Measurements from ENCODE around the gene RAPGEF4. TPM values are rescaled to one million over a fixed set of nuclear protein-coding genes. Genes with fewer than 3 reads are reported as not detected.

RAPGEF4 gene
- total RNA-seq, 1 donor from 2014 or later: 0.91 TPM

DNA sequence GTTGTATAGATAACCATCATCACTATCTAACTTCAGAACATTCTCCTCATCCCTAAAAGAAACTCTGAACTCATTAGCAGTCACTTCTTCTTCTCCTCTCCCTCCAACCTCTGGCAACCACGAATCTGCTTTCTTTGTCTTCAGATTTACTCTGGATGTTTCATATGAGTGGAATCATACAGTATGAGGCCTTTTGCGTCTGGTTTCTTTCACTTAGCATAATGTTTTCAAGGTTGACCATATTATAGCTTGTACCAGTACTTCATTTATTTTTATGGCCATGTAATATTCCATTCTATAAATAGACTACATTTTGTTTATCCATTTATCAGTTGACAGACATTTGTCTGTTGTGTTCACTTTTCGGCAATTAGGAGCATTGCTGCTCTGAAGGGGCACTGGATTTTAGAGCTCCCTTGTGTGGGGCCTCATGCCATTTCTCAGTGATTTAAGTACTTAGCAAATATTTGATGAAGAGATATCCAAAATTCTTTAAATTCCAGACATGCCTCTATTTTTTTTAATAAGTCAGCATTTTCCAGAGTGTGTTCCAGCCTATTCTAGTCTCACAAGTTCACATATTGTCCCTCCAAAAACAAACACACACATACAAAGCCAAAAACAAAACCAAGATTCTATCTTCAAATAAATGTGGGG lies 317.5 kb downstream of the RAPGEF4 start:
- H3K4me1 Mint-ChIP-seq (ENCODE audit: low read depth): peaks cover 14% of the 10 kb centered on the region
- intact Hi-C loops (cut with micrococcal nuclease): no loop called here
- DNase-seq (ENCODE audit: low spot score): no peak
- H3K9me3 Mint-ChIP-seq: no peaks in the 10 kb centered on the region
- no peak overlapping the region for H3K27ac Mint-ChIP-seq
- no peaks in the 10 kb centered on the region for H3K36me3 Mint-ChIP-seq (ENCODE audit: low read depth)
- no peak overlapping the region for H3K4me3 Mint-ChIP-seq (ENCODE audit: low read depth)
- peaks cover 46% of the 10 kb centered on the region for H3K27me3 Mint-ChIP-seq (ENCODE audit: low read depth)

DNA sequence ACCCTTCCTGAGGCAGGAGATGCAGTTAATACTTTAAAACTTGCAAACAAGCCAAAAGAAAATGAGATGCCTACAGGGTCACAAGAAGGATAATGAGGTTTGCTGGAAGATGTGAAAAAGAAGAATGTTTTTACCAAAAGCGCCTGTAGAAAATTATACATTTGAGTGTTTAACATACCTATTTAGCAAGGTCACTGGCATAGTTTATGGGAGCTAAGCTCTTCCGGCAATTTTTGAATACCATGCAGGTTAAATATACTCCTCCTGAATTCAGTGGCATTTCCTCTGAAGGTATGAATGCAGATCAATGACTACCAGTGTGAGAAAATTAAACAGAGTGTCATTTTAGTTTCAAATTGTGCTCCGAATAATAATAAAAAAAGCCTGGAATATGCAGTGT lies 318.8 kb downstream of the RAPGEF4 start:
- Mint-ChIP-seq H3K27ac (no peak overlapping the region), H3K4me3 (ENCODE audit: low read depth) (no peak overlapping the region), H3K4me1 (ENCODE audit: low read depth) (peaks cover 3% of the 10 kb centered on the region), H3K9me3 (no peaks in the 10 kb centered on the region), H3K27me3 (ENCODE audit: low read depth) (peaks cover 50% of the 10 kb centered on the region), H3K36me3 (ENCODE audit: low read depth) (no peaks in the 10 kb centered on the region)
- intact Hi-C loops (cut with micrococcal nuclease): no loop called here
- DNase-seq (ENCODE audit: low spot score): no peak

DNA sequence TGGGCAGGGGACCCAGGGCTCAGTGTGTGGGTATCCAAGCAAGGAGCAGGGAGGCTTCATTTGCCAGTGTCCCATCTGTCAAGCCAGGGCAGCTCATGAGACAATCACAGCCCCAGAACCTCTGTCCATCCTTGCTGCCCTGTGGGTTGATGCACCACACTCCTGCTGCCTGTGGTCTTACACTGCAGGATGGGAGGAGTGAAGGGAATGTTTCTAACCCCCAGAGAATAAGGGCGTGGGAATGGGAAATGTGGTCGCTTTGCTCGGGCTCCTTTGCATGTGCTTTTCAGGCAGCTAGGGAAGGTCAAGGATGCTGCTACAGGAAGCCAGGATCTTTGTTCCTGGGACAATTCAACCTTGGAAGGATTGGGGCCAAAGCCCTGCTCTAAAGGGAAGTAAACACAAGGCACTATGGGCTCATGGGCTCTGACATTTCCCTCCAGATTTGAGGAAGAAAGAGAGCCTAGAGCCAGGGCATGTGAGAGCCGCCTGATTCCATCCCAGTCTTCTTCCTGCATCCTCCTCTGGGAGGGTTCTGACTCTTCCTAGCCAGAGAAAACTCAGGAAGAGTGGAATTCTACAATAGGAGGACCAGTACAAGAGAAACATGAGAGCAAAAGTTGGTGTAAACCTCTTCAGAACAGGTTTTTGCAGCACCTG lies 321.2 kb downstream of the RAPGEF4 start:
- DNase-seq (ENCODE audit: low spot score): no peak
- Mint-ChIP-seq H3K36me3 (ENCODE audit: low read depth) (no peaks in the 10 kb centered on the region), H3K4me1 (ENCODE audit: low read depth) (no peaks in the 10 kb centered on the region), H3K9me3 (no peaks in the 10 kb centered on the region), H3K4me3 (ENCODE audit: low read depth) (no peak overlapping the region), H3K27ac (no peak overlapping the region), H3K27me3 (ENCODE audit: low read depth) (peaks cover 51% of the 10 kb centered on the region)
- intact Hi-C loops (cut with micrococcal nuclease): no loop called here

DNA sequence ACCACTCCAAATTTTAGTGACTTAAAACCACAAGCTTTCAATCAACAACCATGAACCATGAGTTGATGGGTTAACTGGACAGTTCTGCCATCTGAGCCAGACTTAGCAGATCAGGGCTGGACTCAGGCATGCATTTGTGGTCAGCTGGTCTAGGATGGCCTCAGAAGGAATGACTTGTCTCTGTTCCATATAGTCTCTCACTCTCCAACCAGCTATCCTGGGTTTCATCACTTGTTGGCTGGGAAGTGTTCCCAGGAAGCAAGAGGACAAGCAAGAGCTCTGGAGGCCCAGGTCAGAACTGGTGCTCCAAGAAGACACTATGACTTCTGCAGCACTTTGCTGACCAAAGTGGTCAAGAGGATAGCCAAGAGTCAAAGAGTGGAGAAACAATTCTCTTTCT lies 322.5 kb downstream of the RAPGEF4 start:
- Mint-ChIP-seq H3K27me3 (ENCODE audit: low read depth) (peaks cover 49% of the 10 kb centered on the region), H3K27ac (no peak overlapping the region), H3K9me3 (no peaks in the 10 kb centered on the region), H3K36me3 (ENCODE audit: low read depth) (no peaks in the 10 kb centered on the region), H3K4me1 (ENCODE audit: low read depth) (no peaks in the 10 kb centered on the region), H3K4me3 (ENCODE audit: low read depth) (no peak overlapping the region)
- intact Hi-C loops (cut with micrococcal nuclease): no loop called here
- no peak for DNase-seq (ENCODE audit: low spot score)

DNA sequence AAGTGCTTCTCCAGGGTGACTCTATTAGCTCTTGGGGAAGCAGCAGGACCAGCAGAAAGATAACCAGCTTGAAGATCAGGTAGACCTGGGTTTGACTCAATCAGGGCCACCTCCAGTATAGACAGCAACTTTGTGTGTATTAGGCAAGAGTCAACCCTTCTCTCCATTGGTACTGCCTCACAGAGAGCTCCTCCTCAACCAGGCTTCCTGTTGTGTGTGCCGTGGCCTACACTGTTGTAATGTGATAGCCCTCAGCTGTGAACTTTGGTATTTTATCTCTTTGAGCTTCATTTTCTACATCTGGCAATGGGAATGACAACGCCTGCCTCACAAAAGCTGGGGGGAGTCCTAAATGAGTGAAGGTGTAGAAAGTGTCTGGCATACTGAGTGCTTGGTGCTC lies 323.0 kb downstream of the RAPGEF4 start:
- H3K4me1 Mint-ChIP-seq (ENCODE audit: low read depth): no peaks in the 10 kb centered on the region
- H3K27ac Mint-ChIP-seq: no peak overlapping the region
- no peak for DNase-seq (ENCODE audit: low spot score)
- H3K9me3 Mint-ChIP-seq: no peaks in the 10 kb centered on the region
- intact Hi-C loops (cut with micrococcal nuclease): no loop called here
- peaks cover 44% of the 10 kb centered on the region for H3K27me3 Mint-ChIP-seq (ENCODE audit: low read depth)
- no peaks in the 10 kb centered on the region for H3K36me3 Mint-ChIP-seq (ENCODE audit: low read depth)
- no peak overlapping the region for H3K4me3 Mint-ChIP-seq (ENCODE audit: low read depth)

DNA sequence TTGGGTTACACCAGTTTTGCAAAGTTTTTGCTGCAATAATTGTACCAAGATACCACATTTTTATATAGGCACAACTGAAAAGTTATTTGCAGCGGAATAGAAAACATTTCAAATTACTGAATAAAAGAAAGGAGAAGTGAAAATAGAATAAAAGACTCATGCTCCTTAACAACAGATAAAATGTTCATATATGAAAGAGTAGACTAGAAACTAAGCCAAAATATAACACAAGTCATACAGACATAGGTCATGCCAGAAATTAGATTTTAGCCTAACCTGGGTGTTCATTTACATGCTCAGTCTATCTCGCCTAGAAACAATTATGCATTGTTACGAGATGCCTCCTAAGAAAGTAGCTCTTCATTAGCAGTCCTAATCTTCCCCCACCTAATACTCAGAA lies 323.6 kb downstream of the RAPGEF4 start:
- Mint-ChIP-seq H3K27ac (no peak overlapping the region), H3K4me1 (ENCODE audit: low read depth) (no peaks in the 10 kb centered on the region), H3K36me3 (ENCODE audit: low read depth) (no peaks in the 10 kb centered on the region), H3K9me3 (no peaks in the 10 kb centered on the region), H3K4me3 (ENCODE audit: low read depth) (no peak overlapping the region), H3K27me3 (ENCODE audit: low read depth) (peaks cover 47% of the 10 kb centered on the region)
- intact Hi-C loops (cut with micrococcal nuclease): no loop called here
- no peak for DNase-seq (ENCODE audit: low spot score)

DNA sequence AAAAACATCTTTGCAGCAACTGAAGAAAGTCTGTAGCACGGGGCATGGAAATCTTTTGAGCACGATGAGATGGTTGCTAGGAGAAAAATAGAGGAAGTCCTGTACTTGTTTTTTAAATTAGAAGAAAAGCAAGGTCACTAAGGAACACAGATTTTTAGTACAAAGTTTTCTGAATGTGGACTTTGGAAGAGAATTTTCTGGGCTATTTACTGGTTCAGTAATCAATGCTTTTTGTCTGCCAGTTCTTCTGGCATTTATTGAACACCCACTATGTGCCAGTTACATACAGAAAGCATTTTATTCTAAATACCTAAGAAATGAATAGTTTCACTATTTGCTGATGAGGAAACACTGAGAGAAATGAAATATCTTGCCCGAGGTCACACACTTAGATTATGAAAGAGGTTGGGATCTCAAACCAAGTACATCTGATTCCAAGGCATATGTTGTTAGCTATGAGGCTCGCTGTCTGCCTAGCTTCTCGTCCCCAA lies 324.4 kb downstream of the RAPGEF4 start:
- Mint-ChIP-seq H3K9me3 (no peaks in the 10 kb centered on the region), H3K36me3 (ENCODE audit: low read depth) (no peaks in the 10 kb centered on the region), H3K4me3 (ENCODE audit: low read depth) (no peak overlapping the region), H3K27ac (no peak overlapping the region), H3K27me3 (ENCODE audit: low read depth) (peaks cover 44% of the 10 kb centered on the region), H3K4me1 (ENCODE audit: low read depth) (no peaks in the 10 kb centered on the region)
- intact Hi-C loops (cut with micrococcal nuclease): no loop called here
- no peak for DNase-seq (ENCODE audit: low spot score)

DNA sequence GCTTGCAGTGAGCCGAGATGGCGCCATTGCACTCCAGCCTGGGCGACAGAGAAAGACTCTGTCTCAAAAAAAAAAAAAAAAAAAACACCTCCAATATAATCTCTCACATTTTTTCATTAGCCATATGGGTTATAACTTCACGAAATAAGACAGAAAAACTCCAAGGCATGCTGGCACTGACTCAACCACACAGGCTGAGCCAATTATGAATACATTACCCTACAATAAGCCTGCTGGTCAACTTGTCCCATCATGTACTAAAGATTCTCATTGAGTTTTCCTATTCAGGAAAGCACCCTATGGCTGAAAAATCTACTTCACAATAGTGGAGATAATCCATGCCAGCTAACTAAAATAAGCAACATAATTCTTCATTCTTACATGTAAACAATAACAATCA lies 327.2 kb downstream of the RAPGEF4 start:
- H3K9me3 Mint-ChIP-seq: no peaks in the 10 kb centered on the region
- no peak for DNase-seq (ENCODE audit: low spot score)
- H3K4me3 Mint-ChIP-seq (ENCODE audit: low read depth): no peak overlapping the region
- H3K27me3 Mint-ChIP-seq (ENCODE audit: low read depth): peaks cover 44% of the 10 kb centered on the region
- intact Hi-C loops (cut with micrococcal nuclease): no loop called here
- no peak overlapping the region for H3K27ac Mint-ChIP-seq
- H3K36me3 Mint-ChIP-seq (ENCODE audit: low read depth): no peaks in the 10 kb centered on the region
- H3K4me1 Mint-ChIP-seq (ENCODE audit: low read depth): no peaks in the 10 kb centered on the region

DNA sequence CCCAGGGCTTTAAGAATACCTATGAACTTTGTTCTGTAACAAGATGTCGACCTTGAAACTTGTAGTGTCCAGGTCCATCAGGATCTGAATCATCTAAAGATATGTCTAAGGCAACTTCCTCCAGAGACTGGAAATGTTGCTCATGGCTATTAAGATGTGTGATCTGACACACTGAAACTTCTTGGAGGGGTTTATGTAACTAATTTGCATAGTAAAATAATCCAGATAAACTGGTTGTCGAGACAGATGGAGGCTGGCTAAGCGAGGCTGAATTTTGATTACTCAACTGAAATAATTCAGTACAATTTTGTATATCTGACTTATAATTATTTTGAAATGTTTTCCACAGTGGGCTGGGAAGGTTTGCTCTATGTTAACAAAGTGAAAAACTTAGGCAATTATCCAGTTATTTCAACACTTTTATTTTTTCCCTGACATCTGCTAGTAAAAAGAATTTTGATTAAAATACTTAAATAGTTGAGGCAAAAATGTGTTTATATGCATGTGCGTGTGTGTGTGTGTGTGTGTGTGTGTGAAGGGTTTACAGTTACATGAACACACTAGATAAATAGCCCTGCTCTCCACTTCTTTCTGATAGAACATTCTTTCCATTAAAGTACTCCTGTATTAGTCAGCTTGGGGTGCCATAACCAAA lies 328.6 kb downstream of the RAPGEF4 start:
- Mint-ChIP-seq H3K4me1 (ENCODE audit: low read depth) (no peaks in the 10 kb centered on the region), H3K9me3 (no peaks in the 10 kb centered on the region), H3K27ac (no peak overlapping the region), H3K36me3 (ENCODE audit: low read depth) (no peaks in the 10 kb centered on the region), H3K4me3 (ENCODE audit: low read depth) (no peak overlapping the region), H3K27me3 (ENCODE audit: low read depth) (peaks cover 45% of the 10 kb centered on the region)
- intact Hi-C loops (cut with micrococcal nuclease): no loop called here
- DNase-seq (ENCODE audit: low spot score): no peak

DNA sequence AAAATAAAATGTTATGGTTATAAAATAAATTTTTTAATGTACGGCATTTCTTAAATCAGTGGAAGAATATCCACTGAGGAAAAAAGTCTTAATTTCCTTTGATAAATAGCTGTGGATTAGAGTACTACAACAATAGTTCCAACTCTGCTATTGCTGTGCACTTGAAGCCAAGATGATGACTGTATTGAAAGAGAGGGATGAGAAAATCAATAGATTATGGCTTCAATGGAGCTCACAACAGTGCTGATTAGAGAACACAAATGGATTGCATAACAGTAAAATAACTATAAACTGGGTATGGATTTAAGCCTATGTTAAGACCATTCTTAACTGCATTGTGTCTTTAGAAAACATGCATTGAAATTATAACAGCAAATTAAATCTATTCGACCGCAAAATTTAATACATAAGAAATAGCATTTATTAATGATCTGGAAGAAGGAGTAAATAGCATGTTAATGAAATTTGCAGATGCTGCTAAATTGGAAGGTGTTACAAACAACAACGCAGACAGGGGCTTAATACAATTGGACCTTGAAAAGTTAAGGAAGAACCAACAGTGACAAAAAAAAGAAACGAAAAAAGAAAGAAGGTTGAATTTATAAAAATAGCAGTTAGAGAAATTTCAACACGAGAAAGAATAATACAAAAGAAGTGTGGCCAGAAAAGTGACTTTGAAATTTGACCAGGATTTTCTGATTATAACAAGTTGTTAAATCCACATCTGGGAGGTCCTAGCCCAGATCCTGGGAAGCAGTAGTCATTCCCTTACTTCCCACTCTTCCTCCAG lies 331.4 kb downstream of the RAPGEF4 start:
- intact Hi-C loops (cut with micrococcal nuclease): no loop called here
- H3K4me1 Mint-ChIP-seq (ENCODE audit: low read depth): no peaks in the 10 kb centered on the region
- peaks cover 52% of the 10 kb centered on the region for H3K27me3 Mint-ChIP-seq (ENCODE audit: low read depth)
- no peak overlapping the region for H3K4me3 Mint-ChIP-seq (ENCODE audit: low read depth)
- H3K36me3 Mint-ChIP-seq (ENCODE audit: low read depth): no peaks in the 10 kb centered on the region
- H3K9me3 Mint-ChIP-seq: no peaks in the 10 kb centered on the region
- no peak for DNase-seq (ENCODE audit: low spot score)
- H3K27ac Mint-ChIP-seq: no peak overlapping the region

DNA sequence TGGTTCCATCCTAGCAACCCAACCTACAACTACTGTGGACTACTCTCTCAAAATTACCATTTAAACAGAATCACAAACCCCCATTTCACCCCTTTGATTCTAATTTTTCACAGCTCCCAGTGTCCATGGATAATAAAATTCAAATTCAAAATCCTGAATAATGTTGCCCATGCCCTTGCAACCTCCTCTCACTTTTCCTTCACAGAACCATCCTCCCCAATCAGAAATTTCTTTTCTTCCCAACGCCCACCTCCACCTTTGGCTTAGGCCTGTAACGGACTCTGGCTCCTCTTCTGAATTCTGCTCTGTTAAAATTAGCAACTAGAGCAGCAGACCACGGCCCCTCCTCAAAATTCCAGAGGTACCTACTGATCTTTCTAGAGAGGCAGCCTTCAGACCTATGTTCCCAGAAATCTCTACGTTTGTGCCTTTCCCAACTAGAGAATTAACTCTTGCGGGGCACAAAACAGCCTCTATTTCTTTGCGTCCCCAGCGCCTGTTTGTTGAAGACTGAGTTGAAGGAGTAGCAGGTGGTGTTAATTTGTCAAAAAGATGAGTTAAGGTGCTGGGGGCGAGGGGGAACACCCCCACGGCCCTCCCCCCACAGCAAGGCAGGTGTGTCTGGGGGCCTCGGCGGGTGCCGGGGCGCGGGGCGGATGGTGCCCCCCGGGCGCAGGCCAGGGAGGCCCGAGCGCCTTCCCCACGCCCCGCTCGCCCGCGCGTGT lies 339.6 kb downstream of the RAPGEF4 start:
- Mint-ChIP-seq H3K4me3 (ENCODE audit: low read depth) (peak overlapping the region; percentile 76), H3K36me3 (ENCODE audit: low read depth) (peaks cover 6% of the 10 kb centered on the region), H3K9me3 (no peaks in the 10 kb centered on the region), H3K27ac (peak overlapping the region; percentile 63), H3K4me1 (ENCODE audit: low read depth) (peaks cover 29% of the 10 kb centered on the region), H3K27me3 (ENCODE audit: low read depth) (peaks cover 34% of the 10 kb centered on the region)
- intact Hi-C loops (cut with micrococcal nuclease): loop anchor here (5.0 kb wide), 1 partner anchor 77 kb away; no protein-coding TSS in a partner anchor
- no peak for DNase-seq (ENCODE audit: low spot score)
